GM10266 (cell line): ENCODE data around the gene EEF1AKMT4.
"Not testable (repeated sequence)": the region's sequence is repeated elsewhere in the genome, so short reads cannot be mapped to it uniquely, and the experiment has no call there.

Experiments used
- DNase-seq: peaks from one replicate; pipeline ENCODE4 v3.0.0; 2012; ENCODE audit errors: extremely low spot score
- TF ChIP-seq, protein P1 (sequence below): IDR thresholded peaks from 2 replicates; pipeline ENCODE4 v1.5.1; 2012; ENCODE audit warnings: mild to moderate bottlenecking, low read depth; ENCODE audit not compliant: control insufficient read depth, insufficient read depth; ENCODE audit errors: missing control alignments

Gene EEF1AKMT4

DNA sequence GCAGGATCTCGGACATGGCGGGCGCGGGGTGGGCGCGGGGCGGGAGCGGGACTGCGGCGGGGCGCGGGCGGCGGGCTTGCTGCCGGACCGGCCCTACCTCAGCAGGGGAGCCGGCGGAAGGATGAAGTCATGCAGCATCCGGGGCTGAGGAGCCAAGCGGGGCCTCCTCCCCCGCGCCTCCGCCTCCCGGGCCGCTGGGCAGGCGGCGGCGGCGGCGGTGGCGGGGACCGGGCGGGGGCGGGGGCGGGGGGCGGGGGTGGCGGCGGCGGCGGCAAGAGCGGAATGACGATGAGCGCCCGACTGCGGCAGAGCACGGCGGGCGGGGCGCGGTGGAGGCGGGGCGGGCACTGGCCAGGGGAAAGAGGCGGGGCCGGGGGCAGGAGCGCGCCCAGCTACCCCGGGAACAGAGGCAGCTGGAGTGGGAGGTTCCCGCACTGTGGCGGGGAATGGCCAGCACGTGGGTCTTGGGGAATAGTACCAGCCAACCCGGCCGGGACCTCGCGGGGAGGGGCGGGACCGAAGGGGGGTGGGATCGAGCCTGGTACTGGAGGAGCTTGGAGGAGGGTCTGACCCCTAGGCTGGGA lies 11.9 kb downstream of the EEF1AKMT4 start, which contains the start of gene CAMK2N2:
TSS of gene CAMK2N2 (minus strand) at position 284 of the 584 bp plus-strand sequence. CDS start at position 16, 268 bp downstream.
- TF ChIP-seq, protein P1, sequence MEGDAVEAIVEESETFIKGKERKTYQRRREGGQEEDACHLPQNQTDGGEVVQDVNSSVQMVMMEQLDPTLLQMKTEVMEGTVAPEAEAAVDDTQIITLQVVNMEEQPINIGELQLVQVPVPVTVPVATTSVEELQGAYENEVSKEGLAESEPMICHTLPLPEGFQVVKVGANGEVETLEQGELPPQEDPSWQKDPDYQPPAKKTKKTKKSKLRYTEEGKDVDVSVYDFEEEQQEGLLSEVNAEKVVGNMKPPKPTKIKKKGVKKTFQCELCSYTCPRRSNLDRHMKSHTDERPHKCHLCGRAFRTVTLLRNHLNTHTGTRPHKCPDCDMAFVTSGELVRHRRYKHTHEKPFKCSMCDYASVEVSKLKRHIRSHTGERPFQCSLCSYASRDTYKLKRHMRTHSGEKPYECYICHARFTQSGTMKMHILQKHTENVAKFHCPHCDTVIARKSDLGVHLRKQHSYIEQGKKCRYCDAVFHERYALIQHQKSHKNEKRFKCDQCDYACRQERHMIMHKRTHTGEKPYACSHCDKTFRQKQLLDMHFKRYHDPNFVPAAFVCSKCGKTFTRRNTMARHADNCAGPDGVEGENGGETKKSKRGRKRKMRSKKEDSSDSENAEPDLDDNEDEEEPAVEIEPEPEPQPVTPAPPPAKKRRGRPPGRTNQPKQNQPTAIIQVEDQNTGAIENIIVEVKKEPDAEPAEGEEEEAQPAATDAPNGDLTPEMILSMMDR: no peak
- DNase-seq: peak; percentile 96

DNA sequence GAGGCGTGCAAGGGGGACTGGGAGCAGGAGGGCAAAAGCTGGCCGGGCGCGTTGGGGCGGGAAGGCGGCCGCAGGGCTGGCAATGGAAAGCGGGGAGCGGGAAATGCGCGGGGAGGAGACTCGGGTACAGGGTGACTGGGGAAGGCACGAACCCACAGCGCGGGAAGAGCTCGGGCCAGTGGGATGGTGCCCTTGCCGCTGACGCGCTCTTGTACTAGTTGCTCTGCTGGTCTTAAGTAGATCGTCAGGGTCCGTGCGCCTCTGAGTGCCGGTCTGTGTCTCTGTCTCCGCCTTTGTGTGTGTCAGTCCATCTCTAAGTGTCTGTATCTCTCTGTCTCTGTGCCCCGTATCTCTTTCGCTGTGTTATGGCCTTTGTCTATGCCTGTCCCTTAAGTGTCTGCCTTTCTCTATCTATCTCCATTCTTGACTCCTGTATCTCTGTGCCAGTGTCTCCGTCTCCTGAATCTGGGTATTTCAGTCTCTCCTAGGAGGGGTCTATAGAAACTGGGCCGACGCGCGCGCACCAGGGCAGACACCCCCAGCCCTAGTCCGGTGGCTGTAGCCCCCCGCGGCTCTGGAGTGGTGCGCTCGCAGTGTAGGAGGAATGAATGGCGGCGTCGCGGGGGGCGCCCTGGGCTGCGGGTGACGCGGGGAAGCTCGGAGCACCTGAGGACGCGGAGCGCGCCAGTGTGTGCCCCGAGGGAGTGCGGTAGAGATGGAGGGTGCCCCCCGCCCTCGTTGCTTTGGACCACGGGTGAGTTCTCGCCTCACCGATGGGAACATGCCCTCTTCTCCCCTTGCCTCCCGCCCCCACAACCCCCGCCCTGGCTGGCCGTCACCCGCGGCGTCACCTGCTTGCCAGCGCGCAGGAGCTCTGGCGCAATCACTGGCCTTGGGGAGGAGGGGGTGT lies 12.6 kb downstream of the EEF1AKMT4 start:
- TF ChIP-seq, protein P1: no peak
- peak; percentile 75 for DNase-seq

DNA sequence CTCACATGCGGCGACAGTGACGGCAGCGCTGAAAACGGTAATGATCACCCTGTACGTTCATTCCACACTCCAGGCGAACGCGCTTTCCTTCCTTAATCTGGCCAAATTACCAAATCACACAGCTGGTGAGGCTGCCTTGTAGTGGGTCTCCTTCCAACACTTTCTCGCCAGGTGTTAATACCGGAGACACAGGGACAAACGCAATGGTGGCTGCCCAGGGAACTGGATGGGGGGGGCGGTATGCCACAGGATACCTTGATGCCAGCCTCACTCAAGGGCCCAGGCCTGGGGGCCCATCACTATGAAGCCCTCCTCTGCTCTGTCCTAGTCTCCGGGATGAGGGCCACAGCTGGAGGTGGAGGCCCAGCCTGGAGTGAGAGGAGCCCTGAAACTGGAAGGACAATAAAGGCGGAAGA lies 13.3 kb downstream of the EEF1AKMT4 start:
- no peak for DNase-seq
- TF ChIP-seq, protein P1: no peak

DNA sequence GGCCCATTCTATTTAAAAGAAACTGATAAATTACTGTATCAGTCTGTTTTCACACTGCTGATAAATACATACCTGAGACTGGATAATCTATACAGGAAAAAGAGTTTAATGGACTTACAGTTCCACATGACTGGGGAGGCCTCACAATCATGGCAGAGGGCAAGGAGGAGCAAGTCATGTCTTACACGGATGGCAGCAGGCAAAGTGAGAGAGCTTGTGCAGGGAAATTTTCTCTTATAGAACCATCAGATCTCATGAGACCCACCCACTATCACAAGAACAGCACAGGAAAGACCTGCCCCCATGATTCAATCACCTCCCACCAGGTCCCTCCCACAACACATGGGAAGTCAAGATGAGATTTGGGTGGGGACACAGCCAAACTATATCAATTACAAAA lies 17.8 kb downstream of the EEF1AKMT4 start:
- not testable (repeated sequence) for DNase-seq

DNA sequence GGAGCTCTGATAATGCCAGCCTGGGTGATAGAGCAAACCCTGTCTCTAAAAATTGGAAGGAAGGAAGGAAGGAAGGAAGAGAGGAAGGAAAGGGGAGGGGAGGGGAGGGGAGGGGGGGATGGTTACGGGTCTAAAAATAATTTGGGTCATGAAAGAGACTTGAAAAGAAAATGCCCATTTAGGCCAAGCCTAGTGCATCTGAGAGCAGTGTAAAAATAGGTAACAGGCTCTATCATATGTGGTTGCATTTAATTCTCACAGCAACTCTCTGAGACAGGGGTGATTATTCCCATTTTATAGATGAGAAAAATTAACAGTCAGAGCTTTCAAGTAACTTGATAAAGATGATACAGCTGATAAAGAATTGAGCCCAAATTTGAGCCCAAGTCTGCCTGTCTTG lies 22.8 kb downstream of the EEF1AKMT4 start:
- DNase-seq: no peak
- TF ChIP-seq, protein P1: no peak

DNA sequence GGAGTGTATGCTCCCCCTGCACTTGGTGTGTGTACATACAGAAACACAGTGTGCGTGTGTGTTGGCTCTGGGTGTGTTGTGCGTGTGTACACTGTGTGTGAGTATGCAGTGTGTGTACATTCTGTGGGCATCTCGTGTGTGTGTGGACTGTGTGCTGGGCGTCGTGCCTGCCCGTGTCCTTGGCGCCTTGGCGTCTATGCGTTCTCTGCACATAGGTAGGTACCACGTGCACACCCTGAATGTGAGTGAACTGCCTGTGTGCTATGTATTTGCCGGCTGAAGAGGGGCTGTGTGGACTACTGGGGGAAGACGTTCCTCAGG lies 25.9 kb downstream of the EEF1AKMT4 start:
- TF ChIP-seq, protein P1: no peak
- DNase-seq: no peak

DNA sequence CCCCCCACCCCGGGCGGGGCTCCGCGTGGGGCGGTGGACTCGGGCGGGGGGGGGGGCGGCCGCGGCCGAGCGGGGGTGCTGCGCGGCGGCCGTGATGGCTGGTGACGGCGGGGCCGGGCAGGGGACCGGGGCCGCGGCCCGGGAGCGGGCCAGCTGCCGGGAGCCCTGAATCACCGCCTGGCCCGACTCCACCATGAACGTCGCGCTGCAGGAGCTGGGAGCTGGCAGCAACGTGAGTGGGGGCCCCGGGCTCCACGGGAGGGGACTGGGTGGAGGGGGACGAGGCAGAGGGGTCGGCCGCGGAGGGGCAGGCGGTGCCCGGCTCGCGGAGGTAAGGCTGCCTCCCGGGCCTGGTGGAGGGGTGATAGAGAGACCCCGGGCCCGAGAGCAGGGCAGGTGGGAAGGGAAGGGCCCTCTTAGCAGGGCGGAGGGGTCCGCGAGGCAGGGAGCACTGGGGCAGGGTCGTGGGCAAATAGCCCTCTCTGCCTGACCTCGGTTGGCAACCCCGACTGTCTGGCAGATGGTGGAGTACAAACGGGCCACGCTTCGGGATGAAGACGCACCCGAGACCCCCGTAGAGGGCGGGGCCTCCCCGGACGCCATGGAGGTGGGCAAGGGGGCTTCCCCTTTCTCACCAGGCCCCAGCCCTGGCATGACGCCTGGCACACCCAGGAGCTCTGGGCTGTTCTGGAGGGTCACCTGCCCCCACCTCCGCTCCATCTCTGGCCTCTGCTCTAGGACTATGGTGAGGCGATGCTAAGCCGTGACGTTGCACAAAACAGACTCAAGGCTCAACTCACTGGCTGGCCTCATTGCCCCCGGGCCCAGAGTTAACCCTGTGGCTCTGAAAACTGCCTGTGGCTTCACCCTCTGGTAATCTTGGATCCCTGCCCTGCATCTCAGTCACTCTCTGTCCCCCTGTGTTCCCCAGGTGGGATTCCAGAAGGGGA lies 26.8 kb downstream of the EEF1AKMT4 start, which contains the start of gene ECE2:
TSS of gene ECE2 (plus strand) at position 62 of the 950 bp plus-strand sequence. CDS start at position 194, 132 bp downstream.
- TF ChIP-seq, protein P1: no peak
- no peak for DNase-seq
